K562 (cell line): Measurements from ENCODE around the gene RPL7A. TPM values are rescaled to one million over a fixed set of nuclear protein-coding genes. Genes with fewer than 3 reads are reported as not detected.

Experiments
- ATAC-seq: fragments of 200-7000 bp; cut with Tn5 transposase; 3 replicates; pipeline ENCODE4 v1.9.1; 2020; ENCODE audit warnings: moderate library complexity
- BruUV-seq: library from RNA; stranded (reverse); fragments of 400-500 nt; replicated peaks from 2 replicates; lab custom pipeline; 2021; lab: Mats Ljungman, UMichigan
- CTCF ChIA-PET: fragments of 300-600 bp; formaldehyde crosslinking; extraction: SDS; loops from one replicate; lab custom pipeline; 2021; ENCODE audit warnings: low intra/inter-chr PET ratio; lab: Yijun Ruan, JAX
- POLR2A ChIA-PET: fragments of 300-600, 350-650 bp; sonication (Branson Sonifier 250); formaldehyde crosslinking; extraction: SDS; loops from one replicate; lab custom pipeline; 2021; ENCODE audit warnings: antibody characterized with exemption, inconsistent platforms; lab: Yijun Ruan, JAX
- DNase-seq, 4 experiments: peaks; one replicate each; pipeline versions ENCODE4 v3.0.0 to v3.0.0-alpha.2; 2011 to 2018; ENCODE audit warnings: low spot score in 3 of 4, mixed read lengths in 3 of 4; ENCODE audit errors: extremely low read depth in 1 of 4
- FAIRE-seq: peaks from 2 replicates; lab custom pipeline; 2011; peaks lifted over from hg19 to GRCh38; lab: Jason Lieb, UNC
- H2AFZ ChIP-seq: 2 replicates; pipeline ENCODE4 v1.6.0; 2011; ENCODE audit warnings: low read depth, low read length, control low read depth, inconsistent platforms
- H3K27ac ChIP-seq: fragments of 200-600 bp; 3 replicates; pipeline ENCODE4 v1.8.0; 2011; ENCODE audit warnings: low read depth, mild to moderate bottlenecking, control low read depth, inconsistent platforms, low read length, moderate library complexity, mixed read lengths; ENCODE audit errors: extremely low read depth
- H3K27me3 ChIP-seq, 2 experiments: fragments of 300-600 bp in 1 of 2; 2 replicates in 1 of 2; 3 replicates in 1 of 2; pipeline versions ENCODE4 v1.6.0 to v1.8.0; 2011; ENCODE audit warnings: inconsistent platforms in 2 of 2, low read length in 2 of 2, mild to moderate bottlenecking in 1 of 2, mixed read lengths in 1 of 2, moderate library complexity in 1 of 2; ENCODE audit not compliant: control insufficient read depth in 2 of 2, insufficient read depth in 2 of 2
- H3K36me3 ChIP-seq: fragments of 300-600 bp; 3 replicates; pipeline ENCODE4 v1.8.0; 2011; ENCODE audit warnings: mild to moderate bottlenecking, low read length, inconsistent platforms; ENCODE audit not compliant: control insufficient read depth, insufficient read depth
- H3K4me1 ChIP-seq, 2 experiments: fragments of 200-600 bp in 1 of 2; replicated peaks in 1 of 2; 2 replicates in 1 of 2; 3 replicates in 1 of 2; pipeline versions ENCODE4 v1.5.1 to v1.8.0; 2011; ENCODE audit warnings: inconsistent platforms in 2 of 2, low read length in 2 of 2, mild to moderate bottlenecking in 1 of 2, mixed read lengths in 1 of 2, moderate library complexity in 1 of 2; ENCODE audit not compliant: control insufficient read depth in 2 of 2, insufficient read depth in 2 of 2
- H3K4me2 ChIP-seq: 2 replicates; pipeline ENCODE4 v1.6.1; 2011; ENCODE audit warnings: low read length, control low read depth, inconsistent platforms, mixed read lengths; ENCODE audit not compliant: insufficient read depth
- H3K4me3 ChIP-seq: fragments of 200-600 bp; sonication (generic), shearing (Covaris generic); 2 replicates; pipeline ENCODE4 v1.5.1; 2016; ENCODE audit warnings: control low read depth, inconsistent platforms
- H3K79me2 ChIP-seq: fragments of 200-600 bp; 3 replicates; pipeline ENCODE4 v1.8.0; 2011; ENCODE audit warnings: low read length, inconsistent platforms; ENCODE audit not compliant: control insufficient read depth, insufficient read depth
- H3K9ac ChIP-seq, 2 experiments: 2 replicates each; pipeline versions ENCODE4 v1.6.0 to v1.6.1; 2011; ENCODE audit warnings: low read depth in 2 of 2, low read length in 2 of 2, control low read depth in 1 of 2, inconsistent platforms in 1 of 2, mild to moderate bottlenecking in 1 of 2, mixed read lengths in 1 of 2; ENCODE audit not compliant: insufficient read depth in 1 of 2
- H3K9me1 ChIP-seq: one replicate; pipeline ENCODE4 v1.6.0; 2011; ENCODE audit warnings: inconsistent platforms, mild to moderate bottlenecking, low read length, moderate library complexity; ENCODE audit not compliant: control insufficient read depth, insufficient read depth
- H3K9me3 ChIP-seq: replicated peaks from 2 replicates; pipeline ENCODE4 v1.5.1; 2011; ENCODE audit warnings: low read depth, low read length, inconsistent platforms; ENCODE audit not compliant: control insufficient read depth, insufficient read depth
- H4K20me1 ChIP-seq: replicated peaks from 2 replicates; pipeline ENCODE4 v1.6.1; 2011; ENCODE audit warnings: low read length, inconsistent platforms, mixed read lengths; ENCODE audit not compliant: control insufficient read depth, insufficient read depth
- POLR2G ChIP-seq: fragments of 200-400 bp; formaldehyde crosslinking; IDR thresholded peaks from 2 replicates; pipeline ENCODE4 v1.6.1; 2017; ENCODE audit warnings: low read depth, mild to moderate bottlenecking, antibody characterized with exemption, low read length, moderate library complexity
- RB1 ChIP-seq: fragments of 450-650 bp; IDR thresholded peaks from 2 replicates; pipeline ENCODE4 v1.6.1; 2017; ENCODE audit warnings: low read depth, mild to moderate bottlenecking
- RHOXF2B ChIP-seq: fragments of 250-450 bp; sonication (Bioruptor Pico); conservative IDR thresholded peaks from 2 replicates; pipeline ENCODE4 v1.5.1; 2021
- SIRT6 ChIP-seq: IDR thresholded peaks from one replicate; pipeline ENCODE4 v1.6.1; 2012; ENCODE audit warnings: low read depth, mild to moderate bottlenecking, control low read depth, inconsistent platforms, low read length, moderate library complexity
- SNIP1 ChIP-seq: fragments of 450-650 bp; IDR thresholded peaks from 2 replicates; pipeline ENCODE4 v1.7.1; 2017; ENCODE audit warnings: low read depth, mild to moderate bottlenecking
- SOX6 ChIP-seq: fragments of 450-650 bp; IDR thresholded peaks from 2 replicates; pipeline ENCODE4 v1.6.1; 2014; ENCODE audit warnings: mild to moderate bottlenecking
- SP1 ChIP-seq: sonication (generic); formaldehyde crosslinking; IDR thresholded peaks from 2 replicates; pipeline ENCODE4 v1.8.1; 2022; ENCODE audit warnings: mild to moderate bottlenecking, missing genetic modification reagents
- TCF7 ChIP-seq: sonication (generic); IDR thresholded peaks from 2 replicates; pipeline ENCODE4 v1.6.1; 2016; ENCODE audit warnings: antibody characterized with exemption, borderline replicate concordance
- WGBS: fragments of 100-300 bp; shearing (Covaris generic); methylation state at CpG from one replicate; pipeline ENCODE4 v1.1.6; 2016; ENCODE audit warnings: low coverage, mixed read lengths; ENCODE audit not compliant: insufficient coverage; ENCODE audit errors: missing lambda C conversion rate; 5-methylcytosine and 5-hydroxymethylcytosine counted together
- in situ Hi-C: fragments of 300-500 bp; cut with MboI; formaldehyde crosslinking; loops from 4 replicates; pipeline ENCODE4 v1.15.0; 2018; ENCODE audit warnings: inconsistent platforms, mixed read lengths
- intact Hi-C: fragments of 100-400 bp; cut with micrococcal nuclease; formaldehyde crosslinking; loops from 2 replicates; pipeline ENCODE4 v1.14.2; 2022
- polyA plus RNA-seq, 8 experiments: library from polyadenylated mRNA; depleted of rRNA in 4 of 8; stranded (reverse) in 5 of 8; unstranded in 3 of 8; fragments of >200 nt; fragmentation: Nextera tagmentation in 2 of 8; fragmentation: Illumina TruSeq in 1 of 8; extraction: Ambion mirVana in 2 of 8; extraction: Trizol in 1 of 8; gene quantifications; 2 replicates each; pipeline versions ENCODE4 v1.2.1 to v1.2.3, GENCODE V29; 2011 to 2014; ENCODE audit warnings: inconsistent platforms in 1 of 8, missing spikeins in 1 of 8
- total RNA-seq, 7 experiments: library from RNA; depleted of rRNA in 6 of 7; stranded (reverse); fragments of >200 nt in 6 of 7; fragmentation: Illumina TruSeq in 2 of 7; extraction: Trizol in 2 of 7; gene quantifications; 2 replicates each; pipeline versions ENCODE4 v1.2.1 to v1.2.3, GENCODE V29; 2011 to 2021; ENCODE audit warnings: low replicate concordance in 1 of 7
- TF ChIP-seq, protein P1 (sequence below): sonication (generic); formaldehyde crosslinking; IDR thresholded peaks from 2 replicates; pipeline ENCODE4 v1.8.0; 2022; ENCODE audit warnings: mild to moderate bottlenecking, missing genetic modification reagents
- TF ChIP-seq, protein P2 (sequence below), 2 experiments: fragments of 450-650 bp; formaldehyde crosslinking in 1 of 2; IDR thresholded peaks; 2 replicates each; pipeline versions ENCODE4 v1.4.0 to v1.6.1; 2014 to 2020; ENCODE audit warnings: mild to moderate bottlenecking in 2 of 2, borderline replicate concordance in 1 of 2, low read depth in 1 of 2

Gene RPL7A
- total and polyA plus RNA-seq, 9 of the 15 experiments (the other 6 are each of a cell fraction or from before 2014, with no cell fraction given): 1,935 to 3,760 (median 2,652) TPM

DNA sequence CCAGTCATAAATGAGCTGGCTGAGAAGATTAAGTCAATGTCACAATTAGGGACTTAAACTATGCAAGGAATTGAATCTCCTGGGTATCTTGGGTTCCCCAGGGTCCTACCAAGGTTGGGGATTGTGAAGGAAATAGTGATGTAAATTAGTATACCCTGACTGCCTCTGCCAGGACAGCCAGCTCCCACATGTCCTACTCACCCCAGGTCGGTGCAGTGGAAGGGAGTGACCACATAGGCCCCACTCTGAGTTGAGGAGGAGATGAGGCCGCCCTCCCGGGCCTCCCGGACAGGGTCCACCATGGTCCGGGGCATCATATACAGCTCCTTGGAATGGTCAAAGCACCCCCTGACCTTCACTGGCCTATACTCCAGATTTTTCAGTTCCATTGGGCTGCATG, 5.5 kb downstream of the RPL7A start:
- peak overlapping the region in 1 of 2 experiments; percentile 31; a peak in 1 of 4 replicates for H3K9ac ChIP-seq
- BruUV-seq: no TSS peak
- no peak overlapping the region for H3K4me2 ChIP-seq
- H3K9me1 ChIP-seq: peaks cover 3% of the 10 kb centered on the region
- POLR2A ChIA-PET: interaction anchor here (0.7 to 7.4 kb wide), 8 partner anchors 10 to 822 kb away, joined by 3 to 33 read pairs (median 4); partner anchors contain the start of gene STKLD1
- peaks cover 30% of the 10 kb centered on the region for H4K20me1 ChIP-seq
- no peak overlapping the region for H2AFZ ChIP-seq
- WGBS: 62% methylated on average over 5 of the region's 5 CpGs
- no peak for ATAC-seq
- no peaks in the 10 kb centered on the region for H3K27me3 ChIP-seq
- H3K4me3 ChIP-seq: no peak overlapping the region
- H3K79me2 ChIP-seq: peaks cover 56% of the 10 kb centered on the region
- in situ Hi-C loops: no loop called here
- TF ChIP-seq SP1 (CRISPR knock-in tag) (no peak), SNIP1 (no peak), RB1 (no peak), POLR2G (0 out of 2 replicates have a peak, but pooled peaks have one; percentile 23), SOX6 (no peak), TCF7 (no peak), RHOXF2B (CRISPR knock-in tag) (no peak), SIRT6 (peak; percentile 38)
- TF ChIP-seq, protein P1, sequence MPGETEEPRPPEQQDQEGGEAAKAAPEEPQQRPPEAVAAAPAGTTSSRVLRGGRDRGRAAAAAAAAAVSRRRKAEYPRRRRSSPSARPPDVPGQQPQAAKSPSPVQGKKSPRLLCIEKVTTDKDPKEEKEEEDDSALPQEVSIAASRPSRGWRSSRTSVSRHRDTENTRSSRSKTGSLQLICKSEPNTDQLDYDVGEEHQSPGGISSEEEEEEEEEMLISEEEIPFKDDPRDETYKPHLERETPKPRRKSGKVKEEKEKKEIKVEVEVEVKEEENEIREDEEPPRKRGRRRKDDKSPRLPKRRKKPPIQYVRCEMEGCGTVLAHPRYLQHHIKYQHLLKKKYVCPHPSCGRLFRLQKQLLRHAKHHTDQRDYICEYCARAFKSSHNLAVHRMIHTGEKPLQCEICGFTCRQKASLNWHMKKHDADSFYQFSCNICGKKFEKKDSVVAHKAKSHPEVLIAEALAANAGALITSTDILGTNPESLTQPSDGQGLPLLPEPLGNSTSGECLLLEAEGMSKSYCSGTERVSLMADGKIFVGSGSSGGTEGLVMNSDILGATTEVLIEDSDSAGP (CRISPR knock-in tag): no peak
- TF ChIP-seq, protein P2, sequence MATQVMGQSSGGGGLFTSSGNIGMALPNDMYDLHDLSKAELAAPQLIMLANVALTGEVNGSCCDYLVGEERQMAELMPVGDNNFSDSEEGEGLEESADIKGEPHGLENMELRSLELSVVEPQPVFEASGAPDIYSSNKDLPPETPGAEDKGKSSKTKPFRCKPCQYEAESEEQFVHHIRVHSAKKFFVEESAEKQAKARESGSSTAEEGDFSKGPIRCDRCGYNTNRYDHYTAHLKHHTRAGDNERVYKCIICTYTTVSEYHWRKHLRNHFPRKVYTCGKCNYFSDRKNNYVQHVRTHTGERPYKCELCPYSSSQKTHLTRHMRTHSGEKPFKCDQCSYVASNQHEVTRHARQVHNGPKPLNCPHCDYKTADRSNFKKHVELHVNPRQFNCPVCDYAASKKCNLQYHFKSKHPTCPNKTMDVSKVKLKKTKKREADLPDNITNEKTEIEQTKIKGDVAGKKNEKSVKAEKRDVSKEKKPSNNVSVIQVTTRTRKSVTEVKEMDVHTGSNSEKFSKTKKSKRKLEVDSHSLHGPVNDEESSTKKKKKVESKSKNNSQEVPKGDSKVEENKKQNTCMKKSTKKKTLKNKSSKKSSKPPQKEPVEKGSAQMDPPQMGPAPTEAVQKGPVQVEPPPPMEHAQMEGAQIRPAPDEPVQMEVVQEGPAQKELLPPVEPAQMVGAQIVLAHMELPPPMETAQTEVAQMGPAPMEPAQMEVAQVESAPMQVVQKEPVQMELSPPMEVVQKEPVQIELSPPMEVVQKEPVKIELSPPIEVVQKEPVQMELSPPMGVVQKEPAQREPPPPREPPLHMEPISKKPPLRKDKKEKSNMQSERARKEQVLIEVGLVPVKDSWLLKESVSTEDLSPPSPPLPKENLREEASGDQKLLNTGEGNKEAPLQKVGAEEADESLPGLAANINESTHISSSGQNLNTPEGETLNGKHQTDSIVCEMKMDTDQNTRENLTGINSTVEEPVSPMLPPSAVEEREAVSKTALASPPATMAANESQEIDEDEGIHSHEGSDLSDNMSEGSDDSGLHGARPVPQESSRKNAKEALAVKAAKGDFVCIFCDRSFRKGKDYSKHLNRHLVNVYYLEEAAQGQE (IDR thresholded peaks at IDR 0.05; ENCODE audit: borderline replicate concordance): no peak
- TF ChIP-seq, protein P2 (CRISPR knock-in tag; IDR thresholded peaks at IDR 0.05; ENCODE audit: low read depth): no peak
- no peaks in the 10 kb centered on the region for H3K9me3 ChIP-seq
- H3K36me3 ChIP-seq: peaks cover 70% of the 10 kb centered on the region
- DNase-seq: no peak
- CTCF ChIA-PET: no interaction called here
- no peak for FAIRE-seq
- H3K4me1 ChIP-seq: peaks cover 14 to 35% of the 10 kb centered on the region in 2 experiments; a peak in 4 of 5 replicates
- intact Hi-C loops: no loop called here
- no peak overlapping the region for H3K27ac ChIP-seq
